B cell (primary cell): ENCODE data around the gene ZEB1. TPM values are rescaled to one million over a fixed set of nuclear protein-coding genes. Genes with fewer than 3 reads are reported as not detected.

Experiments
- ATAC-seq: fragments of 200-7000 bp; cut with Tn5 transposase; one replicate; pipeline ENCODE4 v1.10.0; 2021; ENCODE audit warnings: low read depth, mild to moderate bottlenecking, moderate number of reproducible peaks, moderate library complexity
- CTCF ChIA-PET: fragments of 350-600 bp; sonication (Branson Sonifier 250); formaldehyde crosslinking; loops from one replicate; lab custom pipeline; 2021; ENCODE audit warnings: antibody characterized with exemption, inconsistent platforms; lab: Charles Lee
- POLR2A ChIA-PET: fragments of 350-600 bp; sonication (Branson Sonifier 250); formaldehyde crosslinking; loops from one replicate; lab custom pipeline; 2021; ENCODE audit warnings: antibody characterized with exemption; lab: Charles Lee
- DNase-seq: peaks from one replicate; pipeline ENCODE4 v3.0.0; 2013
- H2AFZ ChIP-seq: 2 replicates; pipeline ENCODE4 v1.6.1; 2012; ENCODE audit warnings: mild to moderate bottlenecking, low read depth, low read length; ENCODE audit not compliant: insufficient read depth, poor library complexity, severe bottlenecking
- H3K27ac ChIP-seq, 2 donors: 1 replicate in 1 of 2; 2 replicates in 1 of 2; pipeline ENCODE4 v1.5.1; 2012 to 2013; ENCODE audit warnings: low read length in 2 of 2, mild to moderate bottlenecking in 2 of 2, moderate library complexity in 1 of 2
- H3K27me3 ChIP-seq, 4 experiments: fragments of 200-600 bp in 1 of 4; sonication (generic) in 1 of 4; replicated peaks in 1 of 4; 1 replicate in 2 of 4; 2 replicates in 2 of 4; pipeline versions ENCODE4 v1.6.1 to v1.7.0; 2013 to 2016; ENCODE audit warnings: low read length in 3 of 4, mild to moderate bottlenecking in 2 of 4, mixed read lengths in 1 of 4, moderate library complexity in 1 of 4; ENCODE audit not compliant: insufficient read depth in 4 of 4, control insufficient read depth in 3 of 4; ENCODE audit errors: control extremely low read depth in 1 of 4
- H3K36me3 ChIP-seq, 2 experiments: replicated peaks in 1 of 2; 1 replicate in 1 of 2; 2 replicates in 1 of 2; pipeline versions ENCODE4 v1.6.1 to v1.7.1; 2013; ENCODE audit warnings: low read length in 1 of 2; ENCODE audit not compliant: insufficient read depth in 2 of 2, control insufficient read depth in 1 of 2; ENCODE audit errors: control extremely low read depth in 1 of 2, extremely low read depth in 1 of 2
- H3K4me1 ChIP-seq, 2 donors: fragments of 200-600 bp in 1 of 2; sonication (generic) in 1 of 2; 1 replicate in 1 of 2; 2 replicates in 1 of 2; pipeline versions ENCODE4 v1.5.1 to v1.6.1; 2013 to 2017; ENCODE audit warnings: low read length in 2 of 2; ENCODE audit not compliant: control insufficient read depth in 2 of 2, insufficient read depth in 2 of 2
- H3K4me2 ChIP-seq: replicated peaks from 2 replicates; pipeline ENCODE3; 2012; ENCODE audit warnings: mild to moderate bottlenecking, low read depth, low read length; ENCODE audit not compliant: poor library complexity, severe bottlenecking
- H3K4me3 ChIP-seq, 5 experiments: fragments of 200-600 bp in 1 of 5; sonication (generic) in 1 of 5; 1 replicate in 3 of 5; 2 replicates in 2 of 5; pipeline versions ENCODE4 v1.5.1 to v1.7.0; 2011 to 2016; ENCODE audit warnings: low read length in 4 of 5, mild to moderate bottlenecking in 4 of 5, low read depth in 2 of 5, control low read depth in 1 of 5, moderate library complexity in 1 of 5; ENCODE audit not compliant: insufficient read depth in 1 of 5; ENCODE audit errors: control extremely low read depth in 1 of 5, extremely low read depth in 1 of 5
- H3K79me2 ChIP-seq: fragments of 200-600 bp; sonication (generic); one replicate; pipeline ENCODE4 v1.6.0; 2016; ENCODE audit warnings: low read length; ENCODE audit not compliant: control insufficient read depth, insufficient read depth
- H3K9ac ChIP-seq: fragments of 200-600 bp; sonication (generic); 2 replicates; pipeline ENCODE4 v1.6.1; 2017; ENCODE audit warnings: mild to moderate bottlenecking, low read length, moderate library complexity
- H3K9me3 ChIP-seq, 3 donors: one replicate each; pipeline versions ENCODE4 v1.6.1 to v1.7.1; 2013; ENCODE audit warnings: low read length in 2 of 3; ENCODE audit not compliant: control insufficient read depth in 2 of 3, insufficient read depth in 1 of 3; ENCODE audit errors: control extremely low read depth in 1 of 3
- H4K20me1 ChIP-seq: 2 replicates; pipeline ENCODE4 v1.6.0; 2012; ENCODE audit warnings: mild to moderate bottlenecking, low read length; ENCODE audit not compliant: insufficient read depth, control insufficient read depth, poor library complexity, severe bottlenecking
- H3K27ac Mint-ChIP-seq: one replicate; pipeline ENCODE4 v1.8.0; 2021; ENCODE audit warnings: mixed read lengths
- H3K27me3 Mint-ChIP-seq: one replicate; pipeline ENCODE4 v1.8.0; 2021; ENCODE audit warnings: mixed read lengths
- H3K4me1 Mint-ChIP-seq: one replicate; pipeline ENCODE4 v1.8.0; 2021; ENCODE audit warnings: mixed read lengths
- H3K4me3 Mint-ChIP-seq: one replicate; pipeline ENCODE4 v1.8.0; 2021; ENCODE audit warnings: mixed read lengths
- H3K9me3 Mint-ChIP-seq: one replicate; pipeline ENCODE4 v1.8.0; 2022; ENCODE audit warnings: mixed read lengths; ENCODE audit not compliant: insufficient read depth
- EZH2 ChIP-seq: IDR thresholded peaks from 2 replicates; pipeline ENCODE4 v1.6.1; 2012; ENCODE audit warnings: borderline replicate concordance, low read depth, mild to moderate bottlenecking, moderate library complexity, low read length; ENCODE audit not compliant: insufficient read depth, poor library complexity, severe bottlenecking
- WGBS: methylation state at CpG from one replicate; pipeline ENCODE4 v1.1.5; 2013; ENCODE audit warnings: missing lambda C conversion rate; ENCODE audit not compliant: insufficient coverage; 5-methylcytosine and 5-hydroxymethylcytosine counted together
- intact Hi-C: fragments of 100-400 bp; cut with micrococcal nuclease; formaldehyde crosslinking; loops from one replicate; pipeline ENCODE4 v1.10.0; 2022
- polyA minus RNA-seq: library from RNA; depleted of rRNA, polyadenylated mRNA; stranded (reverse); fragments of >200 nt; gene quantifications from 2 replicates; pipeline ENCODE4 v1.2.3, GENCODE V29; 2012
- polyA plus RNA-seq: library from polyadenylated mRNA; depleted of rRNA; stranded (reverse); fragments of >200 nt; gene quantifications from 2 replicates; pipeline ENCODE4 v1.2.3, GENCODE V29; 2012
- total RNA-seq, 2 donors: library from RNA; stranded (reverse); fragments of 120-200 nt in 1 of 2; gene quantifications; 1 replicate in 1 of 2; 2 replicates in 1 of 2; pipeline versions ENCODE4 v1.2.3 to v1.2.4, GENCODE V29; 2013 to 2022
- TF ChIP-seq, protein P1 (sequence below): fragments of 200-600 bp; IDR thresholded peaks from one replicate; pipeline ENCODE4 v1.8.0; 2022; ENCODE audit warnings: antibody characterized with exemption, mild to moderate bottlenecking

The ZEB1 gene
- total RNA-seq (96.7 and 107 TPM in 2 replicates), polyA plus RNA-seq (11.2 and 12.2 TPM in 2 replicates), polyA minus RNA-seq (28.0 and 47.2 TPM in 2 replicates)
- 36.1 TPM for total RNA-seq (2013)

DNA sequence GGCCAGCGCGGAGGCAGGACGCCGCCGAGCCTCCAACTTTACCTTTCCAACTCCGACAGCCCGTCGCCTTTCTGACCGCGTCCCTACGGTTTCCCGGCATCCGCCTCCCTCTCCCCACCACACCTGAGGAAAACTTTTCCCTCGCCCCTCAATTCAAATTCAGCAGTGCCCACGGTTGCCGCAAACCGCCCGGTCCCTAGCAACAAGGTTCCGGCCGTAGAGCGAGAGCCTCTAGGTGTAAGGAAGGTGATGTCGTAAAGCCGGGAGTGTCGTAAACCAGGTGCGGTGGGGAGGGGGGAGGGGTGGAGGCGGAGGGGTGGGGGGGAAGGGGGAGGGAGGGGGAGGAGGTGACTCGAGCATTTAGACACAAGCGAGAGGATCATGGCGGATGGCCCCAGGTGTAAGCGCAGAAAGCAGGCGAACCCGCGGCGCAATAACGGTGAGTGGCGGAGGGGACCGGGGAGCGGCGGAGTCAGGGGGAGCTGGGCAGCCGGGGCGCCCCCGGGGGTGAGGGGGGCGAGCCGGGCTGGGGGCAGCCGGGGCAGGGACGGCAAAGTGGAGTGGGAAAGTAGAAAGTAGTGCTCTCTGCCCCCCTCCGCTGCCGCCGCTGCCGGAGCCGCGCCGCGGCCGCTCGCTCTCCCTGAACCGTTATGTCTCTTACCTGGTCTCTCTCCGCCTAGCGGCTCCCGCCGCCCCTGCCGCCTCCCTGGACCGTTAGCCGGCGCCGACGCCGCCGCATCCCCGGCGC, at the start of gene ZEB1:
Gene ZEB1 (plus strand): TSS at position 363 of the 748 bp plus-strand sequence. CDS start 19 bp downstream, at position 382.
- H3K27me3 Mint-ChIP-seq: no peaks in the 10 kb centered on the region
- Histone ChIP-seq H3K9ac (peak within 1 kb of the TSS; percentile 92), H3K4me2 (peak within 1 kb of the TSS; percentile 89), H2AFZ (peak within 1 kb of the TSS; percentile 86), H3K9me3 (no peaks in the 10 kb centered on the region), H3K79me2 (peaks cover 60% of the 10 kb centered on the region), H3K4me3 (peak within 1 kb of the TSS; percentile 63 to 95 (median 89)), H3K27ac (peak within 1 kb of the TSS; percentile 89 to 97), H3K36me3 (no peaks in the 10 kb centered on the region), H3K27me3 (no peaks in the 10 kb centered on the region), H4K20me1 (peaks cover 11% of the 10 kb centered on the region), H3K4me1 (peaks cover 13 to 16% of the 10 kb centered on the region in 2 donors)
- intact Hi-C loops: loop anchor here (1.0 to 10.0 kb wide), 6 partner anchors 186 to 1128 kb away; partner anchors contain the start of genes CCDC7 and KIF5B
- H3K4me1 Mint-ChIP-seq: peaks cover 36% of the 10 kb centered on the region
- DNase-seq (peak; percentile 95), ATAC-seq (peak; percentile 54)
- peak within 1 kb of the TSS; percentile 98 for H3K27ac Mint-ChIP-seq
- CTCF ChIA-PET: no interaction called here
- POLR2A ChIA-PET: interaction anchor here (0.7 to 1.3 kb wide), 3 partner anchors 185 to 1601 kb away, joined by 5 to 9 read pairs (median 6); partner anchors contain the start of gene ZNF438
- TF ChIP-seq EZH2: no peak
- TF ChIP-seq, protein P1, sequence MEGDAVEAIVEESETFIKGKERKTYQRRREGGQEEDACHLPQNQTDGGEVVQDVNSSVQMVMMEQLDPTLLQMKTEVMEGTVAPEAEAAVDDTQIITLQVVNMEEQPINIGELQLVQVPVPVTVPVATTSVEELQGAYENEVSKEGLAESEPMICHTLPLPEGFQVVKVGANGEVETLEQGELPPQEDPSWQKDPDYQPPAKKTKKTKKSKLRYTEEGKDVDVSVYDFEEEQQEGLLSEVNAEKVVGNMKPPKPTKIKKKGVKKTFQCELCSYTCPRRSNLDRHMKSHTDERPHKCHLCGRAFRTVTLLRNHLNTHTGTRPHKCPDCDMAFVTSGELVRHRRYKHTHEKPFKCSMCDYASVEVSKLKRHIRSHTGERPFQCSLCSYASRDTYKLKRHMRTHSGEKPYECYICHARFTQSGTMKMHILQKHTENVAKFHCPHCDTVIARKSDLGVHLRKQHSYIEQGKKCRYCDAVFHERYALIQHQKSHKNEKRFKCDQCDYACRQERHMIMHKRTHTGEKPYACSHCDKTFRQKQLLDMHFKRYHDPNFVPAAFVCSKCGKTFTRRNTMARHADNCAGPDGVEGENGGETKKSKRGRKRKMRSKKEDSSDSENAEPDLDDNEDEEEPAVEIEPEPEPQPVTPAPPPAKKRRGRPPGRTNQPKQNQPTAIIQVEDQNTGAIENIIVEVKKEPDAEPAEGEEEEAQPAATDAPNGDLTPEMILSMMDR: peak; percentile 29
- H3K9me3 Mint-ChIP-seq: no peaks in the 10 kb centered on the region
- H3K4me3 Mint-ChIP-seq: peak within 1 kb of the TSS; percentile 96
- under 1% methylated on average over 54 of the region's 71 CpGs for WGBS

DNA sequence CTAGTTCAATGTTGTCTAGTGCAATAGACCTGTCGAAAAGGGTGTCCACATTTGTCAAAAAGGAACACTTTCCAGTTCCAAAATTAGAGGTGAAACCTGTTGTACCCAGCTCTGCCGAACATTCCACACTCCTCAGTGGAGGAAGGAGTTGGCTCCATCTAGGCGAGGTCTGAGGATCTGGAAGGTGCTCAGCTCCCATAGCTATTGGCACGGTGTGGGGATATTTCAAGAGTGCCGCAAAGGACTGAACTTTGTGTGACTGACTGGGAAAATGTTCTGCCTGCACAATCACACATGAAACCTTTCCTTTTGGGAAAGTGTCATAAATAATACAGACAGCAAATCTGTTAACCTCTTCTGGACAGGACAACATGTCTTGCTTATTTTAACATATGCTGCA, 48.1 kb upstream of the ZEB1 start:
- WGBS: 92% methylated on average over 2 of the region's 5 CpGs
- no peak for ATAC-seq
- H3K27ac Mint-ChIP-seq: no peak overlapping the region
- ChIA-PET CTCF (no interaction called here), POLR2A (no interaction called here)
- H3K4me1 Mint-ChIP-seq: no peaks in the 10 kb centered on the region
- DNase-seq: no peak
- Histone ChIP-seq H3K9me3 (peaks cover 0 to 4% (median 3%) of the 10 kb centered on the region in 3 donors), H2AFZ (no peak overlapping the region), H3K36me3 (no peaks in the 10 kb centered on the region), H3K27me3 (no peaks in the 10 kb centered on the region), H3K27ac (no peak overlapping the region), H3K79me2 (no peaks in the 10 kb centered on the region), H3K4me3 (no peak overlapping the region), H3K4me2 (no peak overlapping the region), H3K4me1 (no peaks in the 10 kb centered on the region), H4K20me1 (no peaks in the 10 kb centered on the region), H3K9ac (no peak overlapping the region)
- intact Hi-C loops: no loop called here
- no peaks in the 10 kb centered on the region for H3K27me3 Mint-ChIP-seq
- H3K9me3 Mint-ChIP-seq: no peaks in the 10 kb centered on the region
- H3K4me3 Mint-ChIP-seq: no peak overlapping the region
- TF ChIP-seq, protein P1: no peak
